Fibroblast of skin of abdomen (primary cell): ENCODE results near the gene APBA2. TPM values are rescaled to one million over a fixed set of nuclear protein-coding genes. Genes with fewer than 3 reads are reported as not detected.
"Not testable (repeated sequence)": the region's sequence is repeated elsewhere in the genome, so short reads cannot be mapped to it uniquely, and the experiment has no call there.

Source experiments
- DNase-seq: peaks from one replicate; pipeline ENCODE4 v3.0.0-alpha.2; 2013
- polyA plus RNA-seq, 2 experiments: library from polyadenylated mRNA; unstranded; fragments of 120-200 nt; gene quantifications; one replicate each; pipeline ENCODE4 v1.2.1, GENCODE V29; 2013; ENCODE audit not compliant: insufficient read length in 2 of 2

Gene APBA2
- polyA plus RNA-seq (2013, experiment 1 of 2; ENCODE audit: insufficient read length) = 11.0 TPM
- 10.7 TPM for polyA plus RNA-seq (2013, experiment 2 of 2; ENCODE audit: insufficient read length)

DNA sequence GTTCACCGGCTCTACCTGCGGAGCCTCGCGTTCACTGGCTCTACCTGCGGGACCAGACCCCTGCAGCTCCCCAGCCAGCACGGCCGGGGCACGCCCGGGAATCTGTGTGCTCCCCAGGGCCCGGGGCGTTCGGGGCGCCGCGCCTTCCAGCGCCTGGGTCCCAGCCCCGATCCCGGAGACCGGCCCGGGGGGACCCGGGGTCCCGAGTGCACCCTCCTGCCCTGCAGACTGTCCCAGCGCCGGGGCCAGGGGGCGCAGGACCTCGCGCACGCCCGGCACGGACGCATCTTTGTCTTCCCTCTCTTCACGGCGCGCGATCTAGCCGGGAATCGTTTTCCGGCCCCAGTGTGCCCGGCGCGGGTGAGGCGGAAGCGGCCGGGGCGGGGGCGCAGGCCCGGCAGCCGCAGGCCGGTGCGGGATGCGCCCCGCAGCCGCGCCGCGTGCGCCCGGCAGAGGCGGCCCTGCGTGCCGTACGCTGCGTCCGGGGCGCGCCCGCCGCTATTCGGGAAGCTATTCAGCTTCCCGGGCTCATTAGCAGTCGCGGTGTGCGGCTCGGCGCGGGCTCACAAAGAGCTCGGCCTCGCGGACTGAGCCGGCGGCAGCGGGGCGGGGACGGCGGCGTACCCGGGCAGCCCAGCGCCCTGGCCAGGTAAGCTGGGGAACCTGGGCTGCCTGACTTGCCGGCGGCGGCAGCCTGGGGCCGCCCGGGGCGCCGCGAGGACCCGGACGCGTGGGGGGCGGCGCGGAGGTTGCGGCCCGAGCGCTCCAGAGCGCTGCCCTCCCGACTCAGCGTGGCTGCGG is at the start of gene APBA2:
TSS of gene APBA2 (plus strand) at position 345 of the 801 bp plus-strand sequence. CDS start 167,911 bp downstream, outside the sequence.
- DNase-seq = peak; percentile 42

DNA sequence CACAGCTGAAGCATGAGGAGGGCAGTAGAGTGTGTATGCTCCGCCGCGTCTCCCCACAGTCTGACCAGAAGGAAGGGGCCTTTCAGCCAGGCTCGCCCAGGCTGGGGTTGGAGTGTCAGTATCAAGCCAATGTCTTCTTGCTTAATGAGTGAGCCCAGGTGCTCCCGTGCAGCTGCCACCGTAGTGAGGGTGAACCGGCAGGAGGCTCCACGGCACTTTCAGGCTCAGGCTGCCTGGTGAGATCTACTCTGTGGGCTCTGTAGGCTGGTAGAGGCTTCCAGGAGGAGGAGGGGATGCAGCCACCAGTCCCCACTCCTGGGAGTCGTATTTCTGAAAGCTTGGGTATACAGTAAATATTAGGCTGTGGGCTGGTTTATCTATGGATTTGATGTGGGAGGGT is 45.5 kb upstream of the APBA2 start:
- DNase-seq = not testable (repeated sequence)

DNA sequence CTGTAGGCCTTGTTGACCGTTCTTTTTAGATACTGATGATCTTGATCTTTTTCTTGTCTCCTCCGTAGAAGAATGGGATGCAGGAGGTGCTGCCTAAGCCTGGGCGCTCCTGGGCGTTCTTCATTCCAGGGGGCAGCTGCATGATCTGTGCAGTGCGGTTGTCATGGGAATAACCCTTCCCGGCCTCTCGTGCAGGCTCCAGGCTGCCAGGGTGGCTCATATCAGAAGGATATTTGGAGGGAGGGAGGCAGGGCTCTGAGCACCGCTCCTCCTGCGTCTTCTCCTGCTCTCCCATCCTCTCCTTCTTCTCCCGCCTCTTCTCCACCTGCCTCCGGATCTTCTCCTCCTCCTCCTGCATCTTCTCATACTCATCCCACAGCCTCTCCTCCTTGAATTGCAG is 43.6 kb upstream of the APBA2 start:
- DNase-seq = not testable (repeated sequence)

DNA sequence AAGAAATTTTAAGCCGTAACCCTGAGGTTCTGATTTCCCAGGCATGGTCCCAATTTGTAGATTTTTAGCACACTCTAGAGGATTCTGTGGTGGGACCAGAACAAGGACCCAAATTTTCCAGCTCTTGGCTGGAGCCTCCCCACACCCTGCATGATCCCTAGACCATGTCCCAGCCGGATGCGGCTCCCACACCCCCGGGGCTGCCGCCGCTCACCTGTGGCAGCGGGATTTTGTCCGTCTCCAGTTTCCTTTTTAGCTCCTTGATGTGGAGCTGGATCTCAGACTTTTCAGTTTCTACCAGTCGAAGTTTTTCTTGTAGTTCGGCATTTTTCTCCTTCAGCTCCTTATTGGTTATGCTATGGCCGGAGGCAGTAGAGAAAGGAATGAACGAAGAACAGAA is 42.3 kb upstream of the APBA2 start:
- DNase-seq = not testable (repeated sequence)

DNA sequence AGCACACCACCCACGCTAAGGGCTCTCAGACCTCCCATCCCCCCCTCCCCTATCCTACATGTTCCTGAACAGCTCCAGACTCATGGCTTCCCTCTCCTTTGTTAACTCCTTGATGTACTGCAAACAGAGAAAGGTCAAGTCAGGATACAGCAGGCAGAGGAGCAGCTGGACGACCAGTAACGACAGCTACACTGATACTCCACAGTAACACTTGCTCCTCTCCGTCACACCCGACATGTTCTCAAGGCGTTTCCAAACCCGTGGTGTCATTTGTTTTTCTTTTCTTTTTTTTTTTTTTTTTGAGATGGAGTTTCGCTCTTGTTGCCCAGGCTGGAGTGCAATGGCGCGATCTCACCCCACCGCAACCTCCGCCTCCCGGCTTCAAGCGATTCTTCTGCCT is 41.6 kb upstream of the APBA2 start:
- DNase-seq = not testable (repeated sequence)

DNA sequence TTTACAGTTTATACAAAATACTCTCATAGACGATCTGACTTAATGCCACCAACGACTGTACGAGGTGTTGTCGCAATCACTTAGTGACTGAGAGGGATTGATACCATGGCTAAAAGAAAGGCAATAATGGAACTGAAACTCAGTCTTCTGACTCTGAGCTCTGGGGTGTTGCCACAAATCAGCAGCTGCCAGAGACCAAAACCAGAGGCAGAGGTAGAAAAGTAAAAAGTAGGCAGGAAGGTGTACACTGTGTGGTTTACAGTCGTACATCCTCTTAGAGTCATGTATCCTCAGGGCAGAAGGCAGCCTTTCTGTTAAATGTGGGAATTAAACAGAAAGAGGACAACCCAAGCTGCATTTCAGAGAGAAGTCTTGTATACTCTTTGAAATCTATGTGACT is 38.5 kb upstream of the APBA2 start:
- DNase-seq = not testable (repeated sequence)

DNA sequence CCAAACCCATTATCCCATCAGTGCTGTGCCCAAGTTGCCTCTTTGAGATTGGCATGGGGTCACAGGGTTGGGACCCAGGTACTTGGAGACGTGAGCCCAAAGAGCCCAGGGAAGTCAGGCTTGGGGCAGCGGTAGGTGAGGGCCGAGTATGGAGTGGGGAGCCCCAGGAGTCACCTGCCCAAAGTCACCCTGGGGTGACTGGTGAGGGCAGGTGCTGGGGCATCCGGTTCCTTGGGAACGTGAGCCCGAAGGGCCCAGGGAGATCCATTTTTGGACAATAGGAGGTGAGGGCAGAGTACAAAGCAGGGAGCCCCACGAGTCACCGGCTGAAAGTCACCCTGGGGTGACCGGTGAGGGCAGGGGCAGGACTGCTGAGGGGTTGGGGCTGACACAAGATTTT is 37.8 kb upstream of the APBA2 start:
- not testable (repeated sequence) for DNase-seq

DNA sequence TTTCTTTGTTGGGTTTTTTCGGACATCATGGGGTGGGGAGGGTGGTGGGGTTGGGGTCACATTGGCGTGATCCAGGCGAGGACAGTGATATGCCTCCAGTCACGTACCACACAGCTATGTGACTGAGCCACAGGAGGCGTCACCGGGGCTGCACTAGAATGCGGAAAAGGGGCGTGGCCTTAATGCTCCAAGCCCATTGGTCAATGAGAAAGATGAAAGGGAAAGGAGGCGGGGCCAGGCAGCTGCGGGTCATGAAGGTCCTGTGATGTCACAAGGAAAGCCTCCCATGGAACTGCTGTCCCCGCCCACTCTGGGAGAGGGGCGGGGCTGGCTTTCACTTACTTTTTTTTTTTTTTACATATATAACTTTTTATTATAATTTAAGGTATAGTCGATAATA is 37.3 kb upstream of the APBA2 start, which contains the start of gene GOLGA6L7:
TSS of gene GOLGA6L7 (minus strand) at position 124 of the 400 bp plus-strand sequence. CDS start at position 29, 95 bp downstream.
- not testable (repeated sequence) for DNase-seq

DNA sequence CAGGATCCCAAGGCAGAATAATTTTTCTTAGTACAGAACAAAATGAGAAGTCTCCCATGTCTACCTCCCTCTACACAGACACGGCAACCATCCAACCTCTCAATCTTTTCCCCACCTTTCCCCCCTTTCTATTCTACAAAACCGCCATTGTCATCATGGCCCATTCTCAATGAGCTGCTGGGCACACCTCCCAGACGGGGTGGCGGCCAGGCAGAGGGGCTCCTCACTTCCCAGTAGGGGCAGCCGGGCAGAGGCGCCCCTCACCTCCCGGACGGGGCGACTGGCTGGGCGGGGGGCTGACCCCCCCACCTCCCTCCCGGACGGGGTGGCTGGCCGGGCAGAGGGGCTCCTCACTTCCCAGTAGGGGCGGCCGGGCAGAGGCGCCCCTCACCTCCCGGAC is 36.5 kb upstream of the APBA2 start:
- DNase-seq = not testable (repeated sequence)

DNA sequence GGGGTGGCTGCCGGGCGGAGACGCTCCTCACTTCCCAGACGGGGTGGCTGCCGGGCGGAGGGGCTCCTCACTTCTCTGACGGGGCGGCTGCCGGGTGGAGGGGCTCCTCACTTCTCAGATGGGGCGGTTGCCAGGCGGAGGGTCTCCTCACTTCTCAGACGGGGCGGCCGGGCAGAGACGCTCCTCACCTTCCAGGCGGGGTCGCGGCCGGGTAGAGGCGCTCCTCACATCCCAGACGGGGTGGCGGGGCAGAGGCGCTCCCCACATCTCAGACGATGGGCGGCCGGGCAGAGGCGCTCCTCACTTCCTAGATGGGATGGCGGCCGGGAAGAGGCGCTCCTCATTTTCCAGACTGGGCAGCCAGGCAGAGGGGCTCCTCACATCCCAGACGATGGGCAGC is 36.0 kb upstream of the APBA2 start:
- not testable (repeated sequence) for DNase-seq

DNA sequence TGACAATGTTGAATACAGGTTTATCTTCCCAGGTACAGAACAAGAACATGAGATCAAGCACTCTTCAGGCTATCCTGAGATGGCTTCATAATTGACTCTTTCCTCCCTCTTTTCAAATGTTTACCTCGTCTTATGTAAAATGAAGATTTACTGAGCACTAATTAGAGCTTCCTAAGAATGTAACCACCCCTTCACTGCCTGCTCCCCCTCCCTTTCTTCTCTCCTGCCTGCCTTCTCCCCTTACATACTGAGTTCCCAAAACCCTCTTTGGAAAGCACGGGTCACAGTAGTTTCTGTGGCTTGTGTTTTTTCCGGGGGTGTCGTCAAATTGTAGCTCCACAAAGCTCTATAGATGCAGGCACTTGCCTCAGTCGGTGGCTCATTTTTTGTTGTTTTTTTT is 32.1 kb upstream of the APBA2 start:
- DNase-seq = not testable (repeated sequence)

DNA sequence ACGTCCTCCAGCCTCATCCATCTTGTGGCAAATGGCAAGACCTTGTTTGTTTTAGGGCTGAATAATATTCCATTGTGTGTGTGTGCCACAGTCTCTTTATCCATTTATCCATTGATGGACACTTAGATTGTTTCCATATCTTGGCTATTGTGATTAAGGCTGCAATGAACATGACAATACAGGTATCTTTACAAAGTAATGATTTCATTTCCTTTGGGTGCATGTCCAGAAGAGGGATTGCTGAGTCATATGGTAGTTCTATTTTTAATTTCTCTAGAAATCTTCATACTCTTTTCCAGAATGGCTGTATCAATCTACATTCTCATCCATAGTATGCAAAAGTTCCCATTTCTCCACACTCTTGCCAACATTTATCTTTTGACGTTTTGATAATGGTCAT is 31.2 kb upstream of the APBA2 start:
- DNase-seq = not testable (repeated sequence)

DNA sequence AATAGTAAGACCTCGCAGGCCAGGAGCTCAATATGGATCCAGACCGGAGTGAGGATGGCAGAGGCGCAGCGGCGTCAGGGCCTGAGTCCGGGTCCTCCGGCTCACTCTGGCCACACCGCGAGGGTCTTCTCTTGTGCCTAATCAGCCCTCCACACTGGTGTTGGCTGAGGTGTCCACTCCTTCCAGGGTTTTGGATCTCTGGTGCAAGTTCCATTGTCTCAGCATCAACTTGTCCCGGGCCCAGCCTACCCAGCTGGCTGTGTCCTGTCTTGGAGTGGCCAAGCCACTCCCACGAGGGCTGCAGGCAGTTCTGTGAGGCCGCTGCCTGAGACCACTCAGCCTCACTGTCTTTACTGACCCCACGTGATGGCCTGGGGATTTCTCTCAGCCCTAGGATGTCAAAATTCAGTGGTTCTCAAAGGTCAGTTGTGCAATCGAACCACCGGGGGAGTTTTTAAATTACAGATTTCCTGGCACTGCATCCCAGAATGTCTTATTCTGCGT is 24.7 kb upstream of the APBA2 start:
- DNase-seq = no peak

DNA sequence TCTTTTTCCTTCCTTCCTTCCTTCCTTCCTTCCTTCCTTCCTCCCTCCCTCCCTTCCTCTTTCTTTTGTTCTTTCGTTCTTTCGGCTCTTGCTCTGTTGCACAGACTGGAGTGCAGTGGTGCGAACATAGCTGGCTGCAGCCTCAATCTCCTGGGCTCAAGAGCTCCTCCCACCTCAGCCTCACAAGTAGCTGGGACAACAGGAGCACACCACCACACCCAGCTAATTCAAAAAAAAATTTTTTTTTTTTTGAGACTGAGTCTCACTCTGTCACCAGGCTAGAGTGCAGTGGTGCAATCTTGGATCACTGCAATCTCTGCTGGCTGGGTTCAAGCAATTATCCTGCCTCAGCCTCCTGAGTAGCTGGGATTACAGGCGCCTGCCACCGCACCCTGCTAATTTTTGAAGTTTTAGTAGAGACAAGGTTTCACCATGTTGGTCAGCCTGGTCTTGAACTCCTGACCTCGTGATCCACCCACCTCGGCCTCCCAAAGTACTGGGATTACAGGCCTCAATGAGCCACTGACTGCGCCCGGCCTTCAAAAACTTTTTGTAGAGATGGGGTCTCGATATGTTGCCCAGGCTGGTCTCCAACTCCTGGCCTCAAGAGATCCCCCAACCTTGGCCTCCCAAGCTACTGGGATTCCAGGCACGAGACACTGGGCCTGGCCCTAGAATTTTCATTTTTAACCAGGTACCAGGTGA is 24.0 kb upstream of the APBA2 start:
- DNase-seq = not testable (repeated sequence)

DNA sequence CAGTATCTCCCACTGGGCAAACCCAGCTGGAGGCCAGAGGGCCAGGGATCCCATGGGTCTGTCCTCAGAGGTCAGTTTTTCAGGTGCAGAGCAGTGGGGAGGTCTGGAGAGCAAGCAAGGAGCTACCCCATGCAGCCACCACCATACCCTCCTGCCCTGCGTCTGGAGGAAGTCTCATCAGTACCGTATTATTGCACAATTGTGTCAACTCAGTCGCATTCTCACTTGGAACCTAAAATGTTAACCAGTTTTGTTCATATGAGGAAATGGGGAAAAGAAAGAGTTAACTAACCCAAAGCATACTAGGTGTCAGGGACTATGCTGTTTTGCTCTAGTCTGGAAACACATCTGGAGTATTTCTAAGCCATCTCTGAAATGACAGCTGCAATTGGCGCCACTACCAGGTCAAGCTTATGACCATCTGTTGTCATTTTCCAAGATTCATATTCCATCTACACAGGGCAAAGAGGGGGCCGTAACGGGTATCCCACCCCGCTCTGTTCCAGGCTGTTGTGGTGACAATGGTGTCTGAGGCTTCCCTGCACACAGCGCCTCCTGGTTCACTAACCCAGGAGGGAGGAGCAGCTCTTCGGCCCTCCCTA is 16.9 kb upstream of the APBA2 start:
- no peak for DNase-seq

DNA sequence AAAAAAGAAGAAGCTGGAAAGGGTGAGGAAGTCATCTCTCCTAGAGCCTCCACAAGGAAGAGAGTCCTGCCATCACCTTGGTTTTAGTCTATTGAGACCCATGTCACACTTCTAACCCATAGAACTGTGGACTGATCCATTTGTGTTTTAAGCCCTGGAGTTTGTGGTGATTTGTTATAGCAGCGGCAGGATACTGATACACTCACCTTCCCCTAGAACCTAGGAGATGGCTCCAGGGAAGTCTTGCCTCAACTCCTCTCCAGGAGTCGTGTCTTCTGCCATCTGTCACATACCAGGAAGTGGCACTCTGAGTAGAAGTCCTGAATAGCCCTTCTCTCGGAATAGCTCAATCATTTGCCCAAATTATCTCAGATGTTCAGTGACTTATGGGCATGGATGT is 14.6 kb upstream of the APBA2 start:
- DNase-seq = no peak

DNA sequence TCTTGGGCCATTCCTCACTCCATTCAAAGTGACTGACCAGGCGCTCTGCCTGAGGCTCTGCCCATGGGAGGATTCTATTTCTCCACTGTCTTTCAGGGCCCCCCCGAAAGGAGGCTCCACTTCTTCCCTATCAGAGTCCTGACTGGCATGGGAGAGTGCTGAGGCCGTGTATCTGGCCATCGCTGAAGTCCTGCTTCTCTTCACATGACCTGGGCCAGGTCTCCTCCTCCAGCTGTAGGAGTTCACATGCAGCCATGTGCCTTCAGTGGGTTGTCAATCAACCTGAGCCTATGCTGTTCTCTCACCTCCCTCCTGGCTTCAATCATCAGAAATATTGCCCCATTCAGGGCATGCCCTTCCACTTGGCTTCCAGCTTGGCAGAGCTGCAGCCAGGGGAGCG is 12.8 kb upstream of the APBA2 start:
- DNase-seq = no peak

DNA sequence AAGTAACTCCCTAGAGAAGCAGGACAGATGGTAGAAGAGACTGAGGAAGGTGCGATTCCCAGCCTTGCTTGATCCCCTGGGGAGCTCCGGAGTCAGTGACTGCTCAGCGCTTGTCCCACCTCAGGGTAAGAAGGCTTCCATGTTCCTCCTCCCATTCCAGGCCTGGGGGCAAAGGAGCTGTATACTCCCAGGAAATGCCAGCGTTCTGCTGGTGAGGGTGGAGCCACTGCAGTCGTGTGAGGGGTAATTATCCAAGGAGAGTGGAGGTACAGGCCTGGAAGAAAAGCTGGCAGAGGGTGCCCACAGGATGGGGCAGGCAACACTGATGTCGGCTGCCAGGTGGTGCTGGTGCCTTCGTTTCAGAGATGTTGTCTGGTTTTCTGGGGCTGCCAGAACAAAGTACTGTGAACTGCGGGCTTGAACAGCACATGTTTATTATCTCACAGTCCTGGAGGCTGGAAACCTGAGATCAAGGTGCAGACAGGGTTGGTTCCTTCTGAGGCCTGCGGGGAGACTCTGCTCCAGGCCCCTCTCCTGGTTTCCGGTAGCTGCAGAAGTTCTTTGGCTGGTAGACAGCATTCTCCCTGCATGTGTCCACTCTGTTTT is 12.1 kb upstream of the APBA2 start:
- no peak for DNase-seq

DNA sequence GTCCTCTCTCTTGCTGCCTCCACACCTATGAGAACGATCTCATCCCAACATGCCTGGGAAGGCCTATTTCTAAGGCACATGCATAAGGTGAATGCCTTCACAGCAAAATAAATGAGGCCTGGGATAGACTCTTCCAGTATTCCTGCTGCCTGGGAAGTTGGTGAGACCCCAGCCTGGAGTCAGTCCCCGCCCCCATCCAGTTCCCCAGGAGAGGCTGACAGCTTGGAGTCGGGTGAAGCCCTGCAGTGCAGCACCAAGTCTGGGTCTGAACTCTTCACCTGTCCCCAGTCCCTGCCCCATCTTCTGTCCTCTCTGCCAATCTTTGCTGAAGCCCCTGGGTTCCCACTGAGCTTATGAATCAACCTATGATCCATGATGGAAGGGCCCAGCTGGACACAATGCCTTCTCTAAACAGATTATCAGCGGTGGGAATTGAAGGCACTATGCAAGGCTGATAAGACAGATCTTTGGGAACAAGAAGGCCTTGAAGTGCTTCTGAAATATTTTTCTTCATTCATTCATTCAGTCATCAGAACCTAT is 10.2 kb upstream of the APBA2 start:
- DNase-seq = no peak

DNA sequence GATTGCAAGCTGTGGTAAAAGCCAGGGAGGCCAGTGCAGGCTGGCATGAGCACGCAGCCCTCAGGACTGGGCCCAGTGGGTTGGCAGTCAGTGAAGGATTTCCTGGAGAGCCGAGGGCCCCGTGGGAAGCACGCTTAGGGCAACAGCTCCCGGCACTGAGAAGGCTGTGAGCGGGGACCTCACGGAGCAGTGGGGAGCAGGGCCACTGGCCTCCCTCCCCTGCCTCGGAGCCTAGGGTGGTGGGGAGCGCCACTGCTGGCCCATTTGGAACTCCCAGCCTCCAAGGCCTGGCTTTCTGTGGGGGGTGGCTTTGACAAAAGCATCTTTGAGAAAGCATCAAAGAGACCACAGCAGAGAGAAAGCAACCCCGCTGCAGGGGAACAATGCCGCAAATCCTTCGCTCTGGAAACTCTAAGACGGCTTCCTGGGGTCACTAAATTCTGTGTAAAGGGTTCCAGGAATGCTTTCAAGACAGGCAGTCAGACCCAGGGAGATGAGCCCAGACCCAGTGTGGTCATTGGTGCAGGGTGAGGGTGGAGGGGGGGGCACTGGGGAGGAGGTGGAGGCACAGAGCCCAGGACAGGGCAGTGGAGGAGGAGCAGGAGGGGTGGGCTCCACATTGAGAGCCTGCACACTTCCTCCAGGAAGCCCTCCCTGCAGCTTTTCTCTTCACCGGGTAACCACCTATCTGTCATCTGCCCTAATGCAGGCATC is 9.5 kb upstream of the APBA2 start:
- no peak for DNase-seq

DNA sequence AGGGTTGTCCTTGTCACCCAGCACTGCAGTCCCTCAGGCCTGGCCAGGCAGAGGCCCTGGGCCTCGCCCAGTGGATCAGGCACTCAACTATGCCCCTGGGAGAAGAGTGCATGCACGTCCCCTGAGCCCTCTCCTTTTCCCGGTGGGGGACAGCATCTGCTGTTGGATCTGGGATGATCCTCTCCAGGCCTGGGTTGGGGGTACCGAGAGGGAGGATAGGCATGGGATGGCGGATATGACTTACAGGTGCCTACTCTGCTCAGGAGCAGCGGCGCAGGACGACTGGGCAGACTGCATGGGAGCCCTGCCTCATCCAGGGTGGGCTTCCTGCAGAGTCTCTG is 9.0 kb upstream of the APBA2 start:
- DNase-seq = no peak

DNA sequence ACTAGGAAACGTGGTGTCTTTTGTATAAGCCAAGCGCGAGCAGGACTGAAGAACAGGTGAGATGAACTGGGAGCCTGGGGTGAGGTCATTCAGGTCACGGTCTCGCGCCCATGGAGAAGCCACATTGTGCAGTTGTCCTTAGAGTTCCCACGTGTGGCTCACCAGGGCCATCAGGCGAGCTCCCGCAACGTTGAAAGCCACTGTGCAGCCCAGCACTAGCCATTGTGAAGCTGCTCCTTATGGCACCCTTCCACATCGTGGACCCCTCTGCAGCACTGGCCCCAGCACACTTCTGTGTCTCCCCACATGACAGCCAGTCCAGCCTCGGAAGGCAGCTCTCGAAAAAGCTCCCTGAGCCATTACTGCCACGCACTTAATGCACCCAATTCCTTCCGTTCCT is 7.6 kb upstream of the APBA2 start:
- DNase-seq = no peak
